HepG2 (cell line): ENCODE results near the gene IQSEC1. TPM values are rescaled to one million over a fixed set of nuclear protein-coding genes. Genes with fewer than 3 reads are reported as not detected.

ENCODE experiments used
- ATAC-seq: fragments of 200-7000 bp; cut with Tn5 transposase; 3 replicates; pipeline ENCODE4 v1.9.1; 2020; ENCODE audit warnings: mild to moderate bottlenecking, moderate library complexity
- BruUV-seq: library from RNA; stranded (reverse); fragments of 400-500 nt; replicated peaks from 2 replicates; lab custom pipeline; 2021; lab: Mats Ljungman, UMichigan
- CTCF ChIA-PET: fragments of 300-600 bp; formaldehyde crosslinking; extraction: SDS; loops from one replicate; lab custom pipeline; 2021; ENCODE audit warnings: low total read pairs, inconsistent platforms, low intra/inter-chr PET ratio; lab: Yijun Ruan, JAX
- POLR2A ChIA-PET: fragments of 350-600 bp; sonication (Branson Sonifier 250); formaldehyde crosslinking; loops from one replicate; lab custom pipeline; 2020; ENCODE audit warnings: antibody characterized with exemption, inconsistent platforms; lab: Yijun Ruan, JAX
- DNase-seq: peaks from one replicate; pipeline ENCODE4 v3.0.0-alpha.2; 2015; ENCODE audit warnings: low spot score
- FAIRE-seq: peaks from 3 replicates; lab custom pipeline; 2011; peaks lifted over from hg19 to GRCh38; lab: Jason Lieb, UNC
- H2AFZ ChIP-seq: one replicate; pipeline ENCODE4 v1.6.1; 2011; ENCODE audit warnings: low read length, inconsistent platforms
- H3K27ac ChIP-seq: fragments of 300-600 bp; 3 replicates; pipeline ENCODE4 v1.8.0; 2011; ENCODE audit warnings: mixed run types, mild to moderate bottlenecking, mixed read lengths, low read length, inconsistent platforms; ENCODE audit not compliant: insufficient read depth; ENCODE audit errors: extremely low read length
- H3K27me3 ChIP-seq, 2 experiments: fragments of 200-600 bp in 1 of 2; 2 replicates in 1 of 2; 3 replicates in 1 of 2; pipeline versions ENCODE4 v1.6.0 to v1.8.0; 2011; ENCODE audit warnings: low read length in 2 of 2, mild to moderate bottlenecking in 2 of 2, moderate library complexity in 2 of 2, inconsistent platforms in 1 of 2; ENCODE audit not compliant: insufficient read depth in 2 of 2, control insufficient read depth in 1 of 2
- H3K36me3 ChIP-seq, 2 experiments: fragments of 200-600 bp in 1 of 2; replicated peaks in 1 of 2; 2 replicates in 1 of 2; 3 replicates in 1 of 2; pipeline versions ENCODE4 v1.5.1 to v1.8.0; 2011; ENCODE audit warnings: low read length in 2 of 2, inconsistent platforms in 1 of 2; ENCODE audit not compliant: insufficient read depth in 2 of 2, control insufficient read depth in 1 of 2
- H3K4me1 ChIP-seq: 2 replicates; pipeline ENCODE4 v1.5.1; 2012; ENCODE audit warnings: low read length, inconsistent platforms; ENCODE audit not compliant: insufficient read depth
- H3K4me2 ChIP-seq: 2 replicates; pipeline ENCODE4 v1.6.0; 2011; ENCODE audit warnings: low read depth, low read length, inconsistent platforms
- H3K4me3 ChIP-seq, 3 experiments: fragments of 200-600 bp in 1 of 3; sonication (generic), shearing (Covaris generic) in 1 of 3; replicated peaks in 1 of 3; 2 replicates each; pipeline ENCODE4 v1.5.1; 2011 to 2016; ENCODE audit warnings: low read length in 3 of 3, inconsistent platforms in 2 of 3, low read depth in 2 of 3, mild to moderate bottlenecking in 2 of 3, control low read depth in 1 of 3, mixed read lengths in 1 of 3; ENCODE audit not compliant: insufficient read depth in 1 of 3
- H3K79me2 ChIP-seq: one replicate; pipeline ENCODE4 v1.6.1; 2011; ENCODE audit warnings: low read length, inconsistent platforms; ENCODE audit not compliant: insufficient read depth
- H3K9ac ChIP-seq: 2 replicates; pipeline ENCODE4 v1.6.0; 2011; ENCODE audit warnings: mild to moderate bottlenecking, low read depth, low read length, inconsistent platforms; ENCODE audit not compliant: insufficient read depth
- H3K9me3 ChIP-seq: 2 replicates; pipeline ENCODE4 v1.5.1; 2012; ENCODE audit warnings: mild to moderate bottlenecking, low read length
- H4K20me1 ChIP-seq: 2 replicates; pipeline ENCODE4 v1.6.0; 2011; ENCODE audit warnings: inconsistent platforms, mild to moderate bottlenecking, low read length, moderate library complexity; ENCODE audit not compliant: insufficient read depth
- CCDC6 ChIP-seq: sonication (generic); formaldehyde crosslinking; IDR thresholded peaks from 2 replicates; pipeline ENCODE4 v1.8.1; 2022; ENCODE audit warnings: mild to moderate bottlenecking, missing genetic modification reagents, moderate library complexity
- IRF2 ChIP-seq: IDR thresholded peaks from 2 replicates; pipeline ENCODE4 v1.6.1; 2018; ENCODE audit warnings: missing genetic modification reagents, missing compliant biosample characterization
- MATR3 ChIP-seq: sonication (generic); formaldehyde crosslinking; IDR thresholded peaks from 2 replicates; pipeline ENCODE4 v1.4.0; 2020; ENCODE audit warnings: missing genetic modification reagents
- NFKBIZ ChIP-seq: IDR thresholded peaks from 2 replicates; pipeline ENCODE4 v1.6.1; 2018; ENCODE audit warnings: missing genetic modification reagents, missing compliant biosample characterization
- RFX5 ChIP-seq: IDR thresholded peaks from 2 replicates; pipeline ENCODE4 v1.6.1; 2011; ENCODE audit warnings: low read depth, low read length, improper control_type of control experiment
- YEATS4 ChIP-seq: sonication (generic); formaldehyde crosslinking; IDR thresholded peaks from 2 replicates; pipeline ENCODE4 v1.4.0; 2020; ENCODE audit warnings: missing genetic modification reagents, borderline replicate concordance
- ZBTB21 ChIP-seq: sonication (generic); formaldehyde crosslinking; IDR thresholded peaks from 2 replicates; pipeline ENCODE4 v1.4.0; 2020; ENCODE audit warnings: missing genetic modification reagents
- ZNF224 ChIP-seq: sonication (generic); formaldehyde crosslinking; IDR thresholded peaks from 2 replicates; pipeline ENCODE4 v1.5.0; 2020; ENCODE audit warnings: mild to moderate bottlenecking, missing genetic modification reagents
- ZSCAN12 ChIP-seq: sonication (generic); formaldehyde crosslinking; IDR thresholded peaks from 2 replicates; pipeline ENCODE4 v1.9.0; 2021; ENCODE audit warnings: mild to moderate bottlenecking, missing genetic modification reagents
- WGBS: methylation state at CpG from one replicate; pipeline ENCODE4 v1.1.6; 2017; ENCODE audit warnings: low lambda C conversion rate; 5-methylcytosine and 5-hydroxymethylcytosine counted together
- in situ Hi-C: cut with HindIII; loops from 2 replicates; pipeline ENCODE4 v1.10.0; 2017; ENCODE audit warnings: low pct_unique_long_range_greater_than_20kb; ENCODE audit not compliant: extremely low pct_ligation_motif_present
- intact Hi-C: fragments of 100-400 bp; cut with micrococcal nuclease; formaldehyde crosslinking; loops from one replicate; pipeline ENCODE4 v1.10.0; 2022; ENCODE audit not compliant: unreplicated experiment
- polyA plus RNA-seq, 8 experiments: library from polyadenylated mRNA; depleted of rRNA in 3 of 8; stranded (reverse) in 7 of 8; unstranded in 1 of 8; fragments of >200 nt; fragmentation: Illumina TruSeq in 4 of 8; extraction: Trizol in 4 of 8; gene quantifications; 2 replicates each; pipeline versions ENCODE4 v1.2.1 to v1.2.3, GENCODE V29; 2011 to 2016; ENCODE audit warnings: low read depth in 4 of 8, missing spikeins in 1 of 8, mixed read lengths in 1 of 8; ENCODE audit not compliant: insufficient read depth in 1 of 8
- total RNA-seq, 5 experiments: library from RNA; depleted of rRNA; stranded (reverse); fragments of >200 nt; fragmentation: Illumina TruSeq; extraction: Trizol; gene quantifications; 2 replicates each; pipeline ENCODE4 v1.2.3, GENCODE V29; 2016; ENCODE audit warnings: low read depth in 1 of 5
- TF ChIP-seq, protein P1 (sequence below): sonication (generic); formaldehyde crosslinking; IDR thresholded peaks from 2 replicates; pipeline ENCODE4 v1.4.0; 2020; ENCODE audit warnings: missing genetic modification reagents
- TF ChIP-seq, protein P2 (sequence below): sonication (generic); formaldehyde crosslinking; IDR thresholded peaks from 2 replicates; pipeline ENCODE4 v1.5.0; 2020; ENCODE audit warnings: missing genetic modification reagents, mild to moderate bottlenecking, borderline replicate concordance
- TF ChIP-seq, protein P3 (sequence below): sonication (generic); formaldehyde crosslinking; IDR thresholded peaks from 2 replicates; pipeline ENCODE4 v1.4.0; 2020; ENCODE audit warnings: missing genetic modification reagents, mild to moderate bottlenecking, borderline replicate concordance

IQSEC1 gene
- total and polyA plus RNA-seq, 2 of the 13 experiments (the other 11 are each of a cell fraction or from before 2014, with no cell fraction given): 17.4 to 20.2 TPM

DNA sequence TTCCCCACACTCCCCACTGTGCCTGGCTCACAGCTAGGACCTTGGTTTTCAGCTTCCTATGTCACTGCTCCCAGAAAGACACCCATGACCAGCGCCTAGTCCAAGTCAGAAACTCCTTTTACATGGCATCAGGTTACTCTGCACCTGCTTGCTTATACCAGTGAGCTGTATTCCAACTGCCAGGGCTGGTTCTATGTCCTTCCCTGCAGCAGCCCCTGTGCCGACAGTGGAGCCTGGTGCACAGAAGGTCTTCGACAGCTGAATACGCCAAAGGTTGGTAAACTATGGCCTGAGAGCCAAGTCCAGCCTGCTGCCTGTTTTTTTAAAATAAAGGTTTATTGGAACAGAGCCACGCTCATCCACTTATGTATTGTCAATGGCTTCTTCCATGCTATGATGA is 102.5 kb downstream of the IQSEC1 start:
- H3K36me3 ChIP-seq: no peaks in the 10 kb centered on the region; a peak in 1 of 5 replicates
- no peak overlapping the region for H3K9ac ChIP-seq
- no TSS peak for BruUV-seq
- ChIA-PET CTCF (no interaction called here), POLR2A (no interaction called here)
- FAIRE-seq (no peak), ATAC-seq (no peak), DNase-seq (no peak)
- H3K4me3 ChIP-seq: no peak overlapping the region
- H3K27me3 ChIP-seq: peaks cover 0 to 3% of the 10 kb centered on the region in 2 experiments; a peak in 1 of 5 replicates
- intact Hi-C loops: no loop called here
- H3K27ac ChIP-seq: peak overlapping the region; percentile 6
- no peaks in the 10 kb centered on the region; the same call in 1 of the 2 replicates for H4K20me1 ChIP-seq
- H3K4me2 ChIP-seq: no peak overlapping the region
- H3K79me2 ChIP-seq: peaks cover 22% of the 10 kb centered on the region
- peaks cover 41% of the 10 kb centered on the region for H3K4me1 ChIP-seq
- no peaks in the 10 kb centered on the region for H3K9me3 ChIP-seq
- in situ Hi-C loops: no loop called here
- H2AFZ ChIP-seq: no peak overlapping the region
- WGBS: 83% methylated on average over 5 of the region's 5 CpGs
- TF ChIP-seq, protein P1, sequence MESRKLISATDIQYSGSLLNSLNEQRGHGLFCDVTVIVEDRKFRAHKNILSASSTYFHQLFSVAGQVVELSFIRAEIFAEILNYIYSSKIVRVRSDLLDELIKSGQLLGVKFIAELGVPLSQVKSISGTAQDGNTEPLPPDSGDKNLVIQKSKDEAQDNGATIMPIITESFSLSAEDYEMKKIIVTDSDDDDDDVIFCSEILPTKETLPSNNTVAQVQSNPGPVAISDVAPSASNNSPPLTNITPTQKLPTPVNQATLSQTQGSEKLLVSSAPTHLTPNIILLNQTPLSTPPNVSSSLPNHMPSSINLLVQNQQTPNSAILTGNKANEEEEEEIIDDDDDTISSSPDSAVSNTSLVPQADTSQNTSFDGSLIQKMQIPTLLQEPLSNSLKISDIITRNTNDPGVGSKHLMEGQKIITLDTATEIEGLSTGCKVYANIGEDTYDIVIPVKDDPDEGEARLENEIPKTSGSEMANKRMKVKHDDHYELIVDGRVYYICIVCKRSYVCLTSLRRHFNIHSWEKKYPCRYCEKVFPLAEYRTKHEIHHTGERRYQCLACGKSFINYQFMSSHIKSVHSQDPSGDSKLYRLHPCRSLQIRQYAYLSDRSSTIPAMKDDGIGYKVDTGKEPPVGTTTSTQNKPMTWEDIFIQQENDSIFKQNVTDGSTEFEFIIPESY (CRISPR knock-in tag): no peak
- TF ChIP-seq ZBTB21 (CRISPR knock-in tag) (no peak), YEATS4 (CRISPR knock-in tag) (no peak), MATR3 (CRISPR knock-in tag) (no peak), NFKBIZ (CRISPR knock-in tag) (no peak), RFX5 (no peak), ZSCAN12 (no peak), CCDC6 (CRISPR knock-in tag) (no peak), IRF2 (CRISPR knock-in tag) (no peak), ZNF224 (CRISPR knock-in tag) (no peak)
- TF ChIP-seq, protein P2, sequence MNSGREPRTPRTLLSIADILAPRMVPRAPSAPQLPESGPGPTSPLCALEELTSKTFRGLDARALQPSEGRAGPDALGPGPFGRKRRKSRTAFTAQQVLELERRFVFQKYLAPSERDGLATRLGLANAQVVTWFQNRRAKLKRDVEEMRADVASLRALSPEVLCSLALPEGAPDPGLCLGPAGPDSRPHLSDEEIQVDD (CRISPR knock-in tag): no peak
- TF ChIP-seq, protein P3, sequence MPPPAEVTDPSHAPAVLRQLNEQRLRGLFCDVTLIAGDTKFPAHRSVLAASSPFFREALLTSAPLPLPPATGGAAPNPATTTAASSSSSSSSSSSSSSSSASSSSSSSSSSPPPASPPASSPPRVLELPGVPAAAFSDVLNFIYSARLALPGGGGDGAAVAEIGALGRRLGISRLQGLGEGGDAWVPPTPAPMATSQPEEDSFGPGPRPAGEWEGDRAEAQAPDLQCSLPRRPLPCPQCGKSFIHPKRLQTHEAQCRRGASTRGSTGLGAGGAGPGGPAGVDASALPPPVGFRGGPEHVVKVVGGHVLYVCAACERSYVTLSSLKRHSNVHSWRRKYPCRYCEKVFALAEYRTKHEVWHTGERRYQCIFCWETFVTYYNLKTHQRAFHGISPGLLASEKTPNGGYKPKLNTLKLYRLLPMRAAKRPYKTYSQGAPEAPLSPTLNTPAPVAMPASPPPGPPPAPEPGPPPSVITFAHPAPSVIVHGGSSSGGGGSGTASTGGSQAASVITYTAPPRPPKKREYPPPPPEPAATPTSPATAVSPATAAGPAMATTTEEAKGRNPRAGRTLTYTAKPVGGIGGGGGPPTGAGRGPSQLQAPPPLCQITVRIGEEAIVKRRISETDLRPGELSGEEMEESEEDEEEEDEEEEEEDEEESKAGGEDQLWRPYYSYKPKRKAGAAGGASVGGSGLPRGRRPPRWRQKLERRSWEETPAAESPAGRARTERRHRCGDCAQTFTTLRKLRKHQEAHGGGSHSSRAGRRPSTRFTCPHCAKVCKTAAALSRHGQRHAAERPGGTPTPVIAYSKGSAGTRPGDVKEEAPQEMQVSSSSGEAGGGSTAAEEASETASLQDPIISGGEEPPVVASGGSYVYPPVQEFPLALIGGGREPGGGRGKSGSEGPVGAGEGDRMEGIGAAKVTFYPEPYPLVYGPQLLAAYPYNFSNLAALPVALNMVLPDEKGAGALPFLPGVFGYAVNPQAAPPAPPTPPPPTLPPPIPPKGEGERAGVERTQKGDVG (CRISPR knock-in tag): 0 out of 2 replicates have a peak, but pooled peaks have one; percentile 45
